IPS-18c (cell line): ENCODE measurements around the gene MT1H.
A peak's percentile ranks its signal among the peaks of the same experiment; 100 is the strongest.
"Not testable (repeated sequence)": the region's sequence is repeated elsewhere in the genome, so short reads cannot be mapped to it uniquely, and the experiment has no call there.

Experiments
- H3K4me3 ChIP-seq: 2 replicates; pipeline ENCODE4 v1.7.0; 2013; ENCODE audit warnings: low read depth, mild to moderate bottlenecking, low read length, moderate library complexity; ENCODE audit not compliant: insufficient read depth
- H3K9me3 ChIP-seq: one replicate; pipeline ENCODE4 v1.6.1; 2013; ENCODE audit warnings: mild to moderate bottlenecking, low read length, moderate library complexity; ENCODE audit not compliant: control insufficient read depth, insufficient read depth

The MT1H gene

GRCh38 chr16:56674570-56674969 is 5.0 kb downstream of the MT1H start:
- not testable (repeated sequence) for H3K9me3 ChIP-seq, H3K4me3 ChIP-seq

GRCh38 chr16:56675685-56676210 is 6.1 kb downstream of the MT1H start:
- H3K4me3 ChIP-seq = peak overlapping the region; percentile 50
- no peaks in the 10 kb centered on the region for H3K9me3 ChIP-seq

GRCh38 chr16:56677474-56677873 is 7.9 kb downstream of the MT1H start:
- Histone ChIP-seq H3K9me3 (no peaks in the 10 kb centered on the region), H3K4me3 (no peak overlapping the region)

- no peak overlapping the region for H3K4me3 ChIP-seq
These were observed 9.6 kb downstream of the MT1H start for GRCh38 chr16:56679078-56679730.

GRCh38 chr16:56679818-56680217 is 10.2 kb downstream of the MT1H start:
- Histone ChIP-seq H3K4me3 (no peak overlapping the region), H3K9me3 (no peaks in the 10 kb centered on the region)

More at GRCh38 chr16:56679078-56679730, 9.6 kb downstream of the MT1H start:
- H3K9me3 ChIP-seq = no peaks in the 10 kb centered on the region

DNA sequence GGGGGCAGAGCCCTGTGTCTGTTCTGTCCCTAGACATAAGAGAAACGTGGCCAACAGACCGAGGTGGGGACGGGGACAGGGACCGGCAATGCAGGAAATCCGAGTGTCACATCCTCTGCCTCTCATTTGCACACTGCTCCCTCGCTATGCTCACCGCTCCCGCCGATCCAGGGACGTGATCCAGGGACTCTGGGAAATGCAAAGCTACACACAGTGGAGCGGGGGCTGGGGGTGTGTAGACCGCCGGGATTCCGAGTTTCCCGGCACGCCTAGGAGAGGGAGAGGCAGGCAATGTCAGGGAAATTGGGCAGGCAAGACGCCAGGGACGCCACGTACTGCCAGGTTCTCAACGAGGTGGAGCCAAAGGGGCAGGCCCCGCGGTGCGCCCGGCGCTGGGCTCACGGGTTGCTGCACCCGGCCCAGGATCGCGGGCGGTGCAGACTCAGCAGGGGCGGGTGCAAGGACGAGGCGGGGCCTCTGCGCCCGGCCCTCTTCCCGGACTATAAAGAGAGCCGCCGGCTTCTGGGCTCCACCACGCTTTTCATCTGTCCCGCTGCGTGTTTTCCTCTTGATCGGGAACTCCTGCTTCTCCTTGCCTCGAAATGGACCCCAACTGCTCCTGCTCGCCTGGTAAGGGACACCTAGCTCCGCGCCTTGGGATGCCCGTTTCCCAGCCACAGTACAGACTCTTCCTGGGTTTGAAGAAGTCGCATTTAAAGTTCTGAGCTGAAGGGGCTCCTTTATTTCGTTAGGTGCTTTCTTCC is 12.5 kb downstream of the MT1H start, which contains the start of gene MT1X:
Gene MT1X (plus strand): TSS at position 532 of the 764 bp plus-strand sequence. CDS start 71 bp downstream, at position 603.
- Histone ChIP-seq H3K9me3 (no peaks in the 10 kb centered on the region), H3K4me3 (peak within 1 kb of the TSS; percentile 63)

DNA sequence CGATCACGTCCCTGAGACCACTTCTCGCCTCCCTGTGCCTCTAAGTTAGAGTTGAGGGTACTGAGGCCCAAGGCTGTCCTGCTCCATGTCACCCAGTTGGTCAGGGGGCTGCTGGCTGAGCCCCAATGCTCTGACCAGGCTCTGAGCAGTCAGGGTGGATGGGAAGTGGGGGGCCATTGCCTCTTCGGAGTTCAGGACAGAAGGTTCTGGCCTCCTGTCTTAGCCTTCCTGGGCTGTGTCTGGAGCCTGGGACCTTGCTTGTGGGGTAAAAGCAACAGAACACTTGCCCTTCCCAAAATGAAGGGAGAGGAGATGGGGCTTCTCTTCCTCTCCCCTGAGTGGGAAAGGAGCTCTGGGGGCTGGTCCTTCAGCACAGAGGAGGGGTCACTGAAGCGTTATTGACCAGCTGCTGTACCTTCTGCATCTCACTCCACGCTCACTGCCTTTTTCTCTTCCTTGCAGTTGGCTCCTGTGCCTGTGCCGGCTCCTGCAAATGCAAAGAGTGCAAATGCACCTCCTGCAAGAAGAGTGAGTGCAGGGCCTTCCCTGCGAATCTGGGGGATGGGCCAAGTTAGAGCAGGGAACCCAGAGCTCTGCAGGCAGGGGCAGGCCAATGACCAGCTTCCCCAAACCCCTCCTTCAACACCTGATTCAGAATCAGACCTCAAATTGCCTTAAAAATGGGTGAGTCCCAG is 13.2 kb downstream of the MT1H start:
- H3K9me3 ChIP-seq = no peaks in the 10 kb centered on the region
- H3K4me3 ChIP-seq = peak overlapping the region; percentile 63

DNA sequence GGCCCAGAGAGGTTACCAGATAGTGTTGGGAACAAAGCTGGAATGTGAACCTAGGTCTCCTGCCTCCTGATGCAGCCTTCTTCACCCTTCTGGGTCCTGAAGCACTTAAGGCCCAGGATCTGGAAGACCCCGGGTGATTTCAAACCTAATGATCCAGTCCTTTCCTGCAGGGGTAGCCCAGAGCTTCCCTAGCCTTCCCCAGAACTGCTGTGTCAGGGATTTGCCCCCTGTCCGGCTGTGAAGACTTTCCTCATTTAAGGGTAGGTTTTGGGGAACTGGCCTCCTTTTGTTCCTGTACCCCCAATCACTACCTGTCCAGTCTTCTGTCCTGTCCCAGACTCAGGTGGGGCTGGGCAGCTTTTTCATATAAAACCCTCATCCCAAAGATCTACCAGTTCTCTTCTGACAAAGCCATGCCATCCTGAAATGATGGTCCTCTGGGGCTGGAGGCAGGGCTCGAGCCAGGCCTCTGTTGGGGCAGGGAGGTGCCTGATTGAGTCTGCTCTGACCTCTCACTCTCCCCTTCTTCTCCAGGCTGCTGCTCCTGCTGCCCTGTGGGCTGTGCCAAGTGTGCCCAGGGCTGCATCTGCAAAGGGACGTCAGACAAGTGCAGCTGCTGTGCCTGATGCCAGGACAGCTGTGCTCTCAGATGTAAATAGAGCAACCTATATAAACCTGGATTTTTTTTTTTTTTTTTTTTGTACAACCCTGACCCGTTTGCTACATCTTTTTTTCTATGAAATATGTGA is 14.0 kb downstream of the MT1H start:
- Histone ChIP-seq H3K4me3 (peak overlapping the region; percentile 63; the same call in 1 of the 2 replicates), H3K9me3 (no peaks in the 10 kb centered on the region)

DNA sequence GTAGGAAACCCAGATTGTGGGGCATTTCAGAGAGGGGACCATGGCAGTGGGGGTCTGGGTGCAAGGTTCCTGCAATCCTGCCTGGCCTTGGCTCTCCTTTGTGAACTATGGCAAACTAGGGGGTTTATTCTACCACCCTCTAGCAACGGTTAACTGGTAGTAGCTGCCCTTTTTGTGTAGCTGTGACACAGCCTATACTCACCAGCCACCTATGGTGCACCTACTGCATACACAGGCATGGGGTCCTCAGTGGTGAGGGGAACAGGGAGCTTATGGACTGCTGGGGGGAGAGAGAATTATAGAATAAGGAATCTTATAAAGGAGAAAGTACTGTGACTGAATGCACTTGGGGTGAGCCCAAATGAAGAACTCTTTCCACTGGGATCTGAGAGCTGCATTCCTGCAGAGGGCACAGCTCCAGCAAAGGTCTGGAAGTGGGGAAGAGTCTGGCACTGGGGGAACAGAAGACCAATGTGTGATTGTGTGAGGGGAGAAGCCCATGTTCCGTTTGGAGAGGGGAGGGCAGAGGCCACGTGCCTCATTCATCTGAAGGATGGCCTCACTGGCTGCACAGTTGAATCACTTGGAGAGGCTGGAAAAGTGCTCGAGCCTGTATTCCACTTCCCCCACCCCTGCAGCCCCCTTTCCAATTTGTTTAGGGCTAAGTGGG is 14.8 kb downstream of the MT1H start:
- Histone ChIP-seq H3K9me3 (no peaks in the 10 kb centered on the region), H3K4me3 (no peak overlapping the region)

DNA sequence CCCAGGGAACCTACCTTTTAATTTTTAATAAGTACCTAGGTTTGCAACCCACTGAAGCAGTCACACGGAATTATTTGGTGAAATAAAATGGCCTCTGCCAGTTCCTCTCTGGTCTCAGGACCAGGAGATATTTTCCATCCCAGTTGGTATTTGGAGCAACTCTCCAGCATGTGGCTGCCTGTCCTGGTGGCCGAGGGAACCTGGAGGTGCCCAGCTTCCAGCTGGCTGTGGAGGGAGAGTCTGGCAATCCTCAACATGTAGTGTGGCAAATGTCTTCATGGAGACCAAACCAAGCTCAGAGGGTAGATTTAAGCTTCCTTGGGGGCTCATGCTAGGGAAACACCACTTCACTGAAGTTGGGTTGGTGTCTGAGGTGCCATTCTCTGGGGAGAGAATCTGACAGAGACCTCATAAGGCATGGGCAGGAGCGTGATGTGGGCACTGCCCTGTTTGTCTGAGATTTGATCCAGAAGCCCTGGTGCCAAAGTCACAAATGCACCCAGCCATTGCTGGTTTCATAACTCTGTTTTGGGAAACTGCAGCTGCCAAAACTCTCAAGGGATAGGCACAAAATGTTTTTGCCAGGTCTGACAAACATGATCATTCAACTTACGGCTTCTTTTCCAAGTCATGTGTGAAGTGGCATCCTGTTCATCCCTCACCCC is 15.4 kb downstream of the MT1H start:
- H3K4me3 ChIP-seq = no peak overlapping the region
- H3K9me3 ChIP-seq = no peaks in the 10 kb centered on the region

DNA sequence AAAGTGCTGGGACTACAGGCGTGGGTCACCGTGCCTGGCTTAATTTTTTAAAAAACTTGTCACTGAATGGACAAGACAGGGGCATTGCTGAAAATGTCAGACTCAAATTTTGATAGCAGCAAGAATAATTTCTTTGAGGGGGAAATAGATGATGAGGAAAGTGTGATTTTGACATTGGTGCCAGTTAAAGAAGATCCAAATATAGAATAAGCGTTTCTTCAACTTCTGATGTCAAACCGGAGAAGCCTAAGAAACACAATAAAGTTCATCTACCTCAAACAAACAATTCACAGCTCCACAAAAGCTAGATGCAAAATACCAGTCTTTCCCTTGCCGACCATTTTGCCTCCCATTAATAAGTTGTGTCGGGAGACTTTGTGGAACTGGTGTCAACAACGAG is 17.1 kb downstream of the MT1H start:
- Histone ChIP-seq H3K9me3 (no peaks in the 10 kb centered on the region), H3K4me3 (no peak overlapping the region)

DNA sequence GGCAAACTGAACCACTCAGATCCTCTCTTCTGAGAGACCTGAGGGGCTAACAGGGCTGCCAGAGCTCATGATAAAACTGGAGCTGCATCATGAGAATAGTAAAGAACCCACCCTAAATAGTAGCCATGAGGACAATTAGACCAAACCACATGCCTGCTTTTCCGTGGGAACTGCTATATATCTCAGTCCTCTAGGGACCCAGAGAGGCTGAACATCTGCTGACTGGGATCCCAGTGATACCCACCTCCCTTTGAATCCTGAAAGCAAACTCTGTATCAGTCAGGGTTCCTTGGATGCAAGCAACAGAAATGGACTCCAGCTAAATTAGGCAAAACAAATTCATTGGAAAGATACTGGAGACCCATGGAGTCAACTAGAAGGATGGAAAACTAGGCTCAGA is 19.1 kb downstream of the MT1H start:
- H3K4me3 ChIP-seq = no peak overlapping the region
- H3K9me3 ChIP-seq = no peaks in the 10 kb centered on the region

DNA sequence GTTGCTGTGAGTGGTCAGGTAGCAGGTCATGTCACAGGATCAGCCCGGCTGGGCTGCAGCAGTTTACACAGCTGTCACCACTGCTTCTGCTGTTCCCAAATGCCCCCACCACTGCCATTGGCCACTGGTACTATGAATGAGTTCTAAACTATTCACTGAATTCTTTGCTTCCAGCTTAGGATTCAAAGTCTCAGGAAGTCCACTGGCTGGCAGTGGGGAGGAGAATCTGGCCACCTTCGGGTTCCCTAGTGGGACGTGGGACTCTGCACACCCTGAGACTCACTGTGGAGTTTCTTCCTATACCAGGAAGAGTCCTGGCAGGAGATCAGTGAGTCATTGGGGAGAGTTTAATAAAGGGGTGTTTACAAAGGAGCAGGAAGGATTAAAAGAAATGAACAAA is 19.6 kb downstream of the MT1H start:
- no peaks in the 10 kb centered on the region for H3K9me3 ChIP-seq
- no peak overlapping the region for H3K4me3 ChIP-seq

- no peak overlapping the region for H3K4me3 ChIP-seq
- H3K9me3 ChIP-seq = no peaks in the 10 kb centered on the region
These were observed 21.0 kb downstream of the MT1H start for GRCh38 chr16:56690420-56691122.

DNA sequence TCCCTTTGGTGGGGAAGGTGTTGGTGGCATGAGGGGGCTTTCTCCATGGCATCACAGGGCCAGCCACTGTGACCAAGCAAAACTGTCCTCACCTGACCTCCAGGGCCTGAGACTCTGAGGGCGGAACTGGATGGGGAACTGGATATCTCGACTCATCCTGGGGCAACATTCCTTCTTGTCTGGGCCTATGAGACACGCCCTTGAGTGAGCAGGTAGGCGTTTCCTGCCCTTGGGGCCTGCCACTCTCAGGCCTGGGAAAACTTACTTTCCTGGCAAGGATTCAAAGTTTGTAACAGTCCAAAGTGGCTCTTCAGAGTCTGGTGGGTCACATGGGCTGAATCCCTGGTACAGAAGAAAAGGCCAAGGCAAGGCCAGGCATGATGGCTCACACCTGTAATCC is 22.3 kb downstream of the MT1H start:
- H3K9me3 ChIP-seq = no peaks in the 10 kb centered on the region
- no peak overlapping the region for H3K4me3 ChIP-seq

DNA sequence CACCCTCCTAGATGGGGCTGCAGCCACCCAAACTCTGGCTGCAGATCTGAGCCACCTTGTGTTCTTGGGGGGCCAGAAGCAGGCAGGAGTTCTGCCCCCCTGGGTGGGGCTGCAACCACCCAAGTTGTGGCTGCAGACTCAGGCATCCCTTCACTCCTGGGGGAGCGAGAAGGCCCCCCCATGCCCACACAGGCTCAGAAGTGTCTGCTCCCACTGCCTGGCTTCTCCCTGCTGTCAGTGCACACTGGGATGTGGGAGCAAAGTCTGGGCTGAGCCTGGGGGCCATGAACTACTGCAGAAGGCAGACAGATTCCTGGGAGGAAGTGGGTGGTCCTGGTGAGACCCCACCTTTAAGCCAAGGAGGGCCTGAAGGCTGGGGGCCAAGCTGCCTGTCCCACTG is 25.6 kb downstream of the MT1H start:
- Histone ChIP-seq H3K9me3 (no peaks in the 10 kb centered on the region), H3K4me3 (no peak overlapping the region)
